GM19099 (cell line): ENCODE data around the gene RNF19B.

Experiments
- POLR2A ChIP-seq: IDR thresholded peaks from 3 replicates; pipeline ENCODE4 v1.6.1; 2011; ENCODE audit warnings: low read depth; ENCODE audit not compliant: insufficient read length; ENCODE audit errors: extremely low read depth

RNF19B gene

DNA sequence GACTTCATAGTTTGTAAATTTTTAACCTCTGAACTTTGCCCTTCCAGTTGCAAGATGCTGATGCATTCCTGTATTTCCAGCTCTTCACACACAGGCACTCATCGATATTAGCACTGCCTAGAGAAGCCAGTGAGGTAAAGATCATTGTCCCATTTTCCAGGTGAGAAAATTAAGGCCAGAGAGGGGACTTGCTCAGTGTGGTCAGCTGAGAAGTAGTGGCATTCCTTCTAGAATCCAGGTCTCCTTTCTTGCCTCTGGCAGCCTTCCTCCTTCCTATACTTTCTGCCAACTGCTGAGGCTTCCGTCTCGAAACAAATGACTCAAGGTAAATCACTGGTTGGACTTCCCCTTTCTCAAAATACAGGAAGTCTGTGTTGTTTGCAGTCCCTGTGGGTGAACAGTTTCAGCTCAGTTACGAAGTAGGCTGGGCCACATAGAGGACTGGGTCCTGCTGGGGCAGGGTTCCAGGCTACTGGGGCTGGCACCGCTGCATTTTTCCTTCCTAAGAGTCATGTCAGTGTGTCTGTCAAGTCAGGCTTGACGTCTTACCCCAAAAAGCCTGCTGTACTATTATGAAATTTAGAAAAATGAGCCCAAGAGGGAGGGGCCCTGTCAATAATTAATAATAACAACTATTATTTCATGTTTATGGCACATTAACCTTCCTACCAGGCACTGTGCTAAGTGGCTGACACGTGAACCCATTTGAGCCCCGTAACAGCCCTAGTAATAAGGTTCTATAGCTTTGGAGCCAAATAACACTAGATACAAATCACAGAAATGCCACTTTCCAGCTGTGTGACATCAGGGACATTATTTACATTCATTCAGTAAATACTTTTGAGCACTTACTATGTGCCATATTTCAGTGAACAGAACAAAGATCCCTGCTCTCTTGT, 16.6 kb upstream of the RNF19B start:
- peak; percentile 76 for TF ChIP-seq POLR2A

DNA sequence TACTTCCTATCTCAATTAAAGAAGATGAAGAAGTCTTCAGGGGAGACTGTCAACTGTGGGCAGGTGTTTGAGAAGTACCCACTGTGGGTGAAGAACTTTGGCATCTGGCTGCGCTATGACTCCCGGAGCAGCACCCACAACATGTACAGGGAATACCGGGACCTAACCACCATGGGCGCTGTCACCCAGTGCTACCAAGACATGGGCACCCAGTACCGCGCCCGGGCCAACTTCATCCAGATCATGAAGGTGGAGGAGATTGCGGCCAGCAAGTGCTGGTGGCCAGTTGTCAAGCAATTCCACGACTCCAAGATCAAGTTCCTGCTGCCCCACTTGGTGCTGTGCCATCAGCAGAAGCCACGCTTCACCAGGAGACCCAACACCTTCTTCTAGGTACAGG, 15.5 kb upstream of the RNF19B start:
- no peak for TF ChIP-seq POLR2A

- TF ChIP-seq POLR2A: no peak
Observed at GRCh38 chr1:32978854-32979253, 14.2 kb upstream of the RNF19B start.

- TF ChIP-seq POLR2A: no peak
Observed at GRCh38 chr1:32977546-32978087, 13.0 kb upstream of the RNF19B start.

DNA sequence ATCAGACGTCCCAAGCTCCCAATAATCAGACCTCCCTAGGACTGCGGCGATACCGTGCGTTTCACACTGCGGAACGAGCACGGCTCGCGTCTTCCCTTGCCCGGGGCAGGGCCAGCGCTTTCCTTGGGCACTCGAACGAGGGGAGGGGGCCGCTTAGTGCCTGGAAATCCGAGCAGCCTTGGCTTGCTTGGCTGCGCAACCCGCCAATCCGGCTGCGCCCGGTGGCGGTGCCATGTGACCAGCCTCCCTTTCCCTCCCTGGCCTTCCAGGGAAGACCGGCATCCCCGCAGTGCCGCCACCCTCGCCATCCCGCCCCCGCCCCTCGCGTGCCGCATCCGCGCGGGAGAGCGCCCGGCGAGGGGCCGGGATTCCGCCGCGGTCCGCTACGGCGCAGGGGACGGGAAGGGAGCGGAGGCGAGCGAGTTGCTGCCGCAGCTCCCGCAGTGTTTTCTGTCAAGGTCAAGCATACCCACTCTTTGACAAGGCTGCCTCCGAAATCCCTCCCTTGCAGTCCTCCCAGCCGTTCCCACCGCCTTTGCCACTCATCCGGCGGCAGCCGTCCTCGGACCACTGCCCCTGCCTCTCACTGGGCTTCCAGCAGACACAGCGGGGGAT, 8.3 kb upstream of the RNF19B start:
- no peak for TF ChIP-seq POLR2A

DNA sequence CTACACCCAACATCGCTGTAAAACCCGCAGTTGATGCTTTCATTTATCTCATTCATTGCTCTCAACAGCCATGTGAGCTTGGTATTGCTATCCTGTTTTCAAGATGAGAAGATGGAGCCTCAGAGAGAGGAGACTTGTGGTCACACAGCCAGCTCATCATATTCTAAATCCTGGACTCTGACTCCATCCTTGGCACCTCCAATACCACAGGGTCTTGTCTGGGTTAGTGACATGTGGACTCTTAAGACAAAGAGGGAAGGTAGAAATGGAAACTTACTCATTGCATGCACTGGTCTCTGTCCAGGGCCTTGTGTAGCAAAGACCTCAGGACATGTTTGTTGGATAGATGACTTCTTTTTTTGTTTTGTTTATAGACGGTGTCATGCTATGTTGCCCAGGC, 7.0 kb upstream of the RNF19B start:
- TF ChIP-seq POLR2A: no peak

GRCh38 chr1:32971156-32971555, 6.5 kb upstream of the RNF19B start:
- TF ChIP-seq POLR2A: no peak

- no peak for TF ChIP-seq POLR2A
Observed at GRCh38 chr1:32969566-32969965, 5.0 kb upstream of the RNF19B start.

GRCh38 chr1:32967888-32968568, 3.4 kb upstream of the RNF19B start:
- no peak for TF ChIP-seq POLR2A

GRCh38 chr1:32966900-32967299, 2.3 kb upstream of the RNF19B start:
- TF ChIP-seq POLR2A: no peak

GRCh38 chr1:32965251-32965747, 690 bp upstream of the RNF19B start:
- TF ChIP-seq POLR2A: no peak

- TF ChIP-seq POLR2A: no peak
Observed at GRCh38 chr1:32963746-32964460, 706 bp downstream of the RNF19B start.

DNA sequence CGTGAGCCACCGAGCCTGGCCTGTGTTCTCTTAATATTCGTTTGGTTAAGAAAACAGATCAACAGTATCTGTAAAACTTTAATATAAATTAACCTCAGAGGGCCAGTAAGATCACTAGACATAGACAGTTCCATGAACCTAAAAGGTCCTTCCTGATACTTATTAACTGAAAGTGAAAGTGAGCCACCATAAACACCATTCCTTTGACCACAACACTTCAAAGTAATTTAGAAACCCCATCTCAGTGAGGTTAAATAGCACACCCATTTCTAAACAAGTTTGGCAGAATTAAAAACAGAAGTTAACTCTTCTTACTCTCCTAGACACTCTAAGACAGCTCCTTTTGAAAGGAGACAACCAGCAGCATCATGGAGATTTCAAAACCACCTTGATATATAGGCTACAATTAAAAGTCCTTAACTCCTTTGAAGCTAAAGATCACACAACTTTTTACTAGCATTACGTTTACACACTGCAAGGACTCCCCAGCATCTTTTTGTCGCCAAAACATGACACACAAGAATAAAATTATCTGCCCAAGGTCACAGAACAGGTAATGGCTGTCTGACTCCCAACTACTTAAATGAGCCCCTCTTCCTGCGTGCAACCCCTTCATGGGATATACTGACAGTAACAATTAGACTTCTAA, 2.2 kb downstream of the RNF19B start:
- TF ChIP-seq POLR2A: no peak

GRCh38 chr1:32960819-32961355, 3.7 kb downstream of the RNF19B start:
- no peak for TF ChIP-seq POLR2A
